ENCODE data around the gene KCNJ14. TPM values are rescaled to one million over a fixed set of nuclear protein-coding genes. Genes with fewer than 3 reads are reported as not detected.

The KCNJ14 gene
- total RNA-seq, 4 donors from 2014 or later, result 0.57 to 1.3 (median 0.92) TPM

GRCh38 chr19:48444936-48445200, 10.5 kb upstream of the KCNJ14 start:
- Histone ChIP-seq H3K9me3 (no peaks in the 10 kb centered on the region), H3K36me3 (peaks cover 0 to 29% (median 2%) of the 10 kb centered on the region in 3 donors), H3K27ac (peak overlapping the region; percentile 84 to 90 (median 88)), H3K4me1 (peaks cover 20 to 43% (median 22%) of the 10 kb centered on the region in 3 donors), H3K27me3 (peaks cover 0 to 48% (median 2%) of the 10 kb centered on the region in 4 donors), H3K4me3 (peak overlapping the region; percentile 78 to 93 (median 84))
- intact Hi-C loops (cut with DNase I), result no loop called here
- no peak for DNase-seq
- 22 to 25% methylated on average over 3 of the region's 3 CpGs for WGBS, 2 donors
- TF ChIP-seq, protein P1, sequence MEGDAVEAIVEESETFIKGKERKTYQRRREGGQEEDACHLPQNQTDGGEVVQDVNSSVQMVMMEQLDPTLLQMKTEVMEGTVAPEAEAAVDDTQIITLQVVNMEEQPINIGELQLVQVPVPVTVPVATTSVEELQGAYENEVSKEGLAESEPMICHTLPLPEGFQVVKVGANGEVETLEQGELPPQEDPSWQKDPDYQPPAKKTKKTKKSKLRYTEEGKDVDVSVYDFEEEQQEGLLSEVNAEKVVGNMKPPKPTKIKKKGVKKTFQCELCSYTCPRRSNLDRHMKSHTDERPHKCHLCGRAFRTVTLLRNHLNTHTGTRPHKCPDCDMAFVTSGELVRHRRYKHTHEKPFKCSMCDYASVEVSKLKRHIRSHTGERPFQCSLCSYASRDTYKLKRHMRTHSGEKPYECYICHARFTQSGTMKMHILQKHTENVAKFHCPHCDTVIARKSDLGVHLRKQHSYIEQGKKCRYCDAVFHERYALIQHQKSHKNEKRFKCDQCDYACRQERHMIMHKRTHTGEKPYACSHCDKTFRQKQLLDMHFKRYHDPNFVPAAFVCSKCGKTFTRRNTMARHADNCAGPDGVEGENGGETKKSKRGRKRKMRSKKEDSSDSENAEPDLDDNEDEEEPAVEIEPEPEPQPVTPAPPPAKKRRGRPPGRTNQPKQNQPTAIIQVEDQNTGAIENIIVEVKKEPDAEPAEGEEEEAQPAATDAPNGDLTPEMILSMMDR (IDR thresholded peaks at IDR 0.05), result no peak
- no peak for TF ChIP-seq POLR2A (IDR thresholded peaks at IDR 0.05)

- intact Hi-C loops (cut with DNase I), result no loop called here
- H3K27ac ChIP-seq, result peak overlapping the region; percentile 84 to 90 (median 88)
- TF ChIP-seq, protein P1 (IDR thresholded peaks at IDR 0.05), result peak in 5 of 6 experiments; percentile 24 to 62 (median 48)
- TF ChIP-seq POLR2A (IDR thresholded peaks at IDR 0.05), result no peak
- peaks cover 20 to 43% (median 22%) of the 10 kb centered on the region in 3 donors for H3K4me1 ChIP-seq
- no peaks in the 10 kb centered on the region for H3K9me3 ChIP-seq
- H3K36me3 ChIP-seq, result peaks cover 0 to 33% (median 6%) of the 10 kb centered on the region in 3 donors
- no peak for DNase-seq
- peak overlapping the region; percentile 78 to 93 (median 84) for H3K4me3 ChIP-seq
- H3K27me3 ChIP-seq, result peaks cover 0 to 45% (median 2%) of the 10 kb centered on the region in 4 donors
- 1% methylated on average over 6 of the region's 6 CpGs for WGBS, 2 donors
Observed at GRCh38 chr19:48445256-48445605, 10.1 kb upstream of the KCNJ14 start.

DNA sequence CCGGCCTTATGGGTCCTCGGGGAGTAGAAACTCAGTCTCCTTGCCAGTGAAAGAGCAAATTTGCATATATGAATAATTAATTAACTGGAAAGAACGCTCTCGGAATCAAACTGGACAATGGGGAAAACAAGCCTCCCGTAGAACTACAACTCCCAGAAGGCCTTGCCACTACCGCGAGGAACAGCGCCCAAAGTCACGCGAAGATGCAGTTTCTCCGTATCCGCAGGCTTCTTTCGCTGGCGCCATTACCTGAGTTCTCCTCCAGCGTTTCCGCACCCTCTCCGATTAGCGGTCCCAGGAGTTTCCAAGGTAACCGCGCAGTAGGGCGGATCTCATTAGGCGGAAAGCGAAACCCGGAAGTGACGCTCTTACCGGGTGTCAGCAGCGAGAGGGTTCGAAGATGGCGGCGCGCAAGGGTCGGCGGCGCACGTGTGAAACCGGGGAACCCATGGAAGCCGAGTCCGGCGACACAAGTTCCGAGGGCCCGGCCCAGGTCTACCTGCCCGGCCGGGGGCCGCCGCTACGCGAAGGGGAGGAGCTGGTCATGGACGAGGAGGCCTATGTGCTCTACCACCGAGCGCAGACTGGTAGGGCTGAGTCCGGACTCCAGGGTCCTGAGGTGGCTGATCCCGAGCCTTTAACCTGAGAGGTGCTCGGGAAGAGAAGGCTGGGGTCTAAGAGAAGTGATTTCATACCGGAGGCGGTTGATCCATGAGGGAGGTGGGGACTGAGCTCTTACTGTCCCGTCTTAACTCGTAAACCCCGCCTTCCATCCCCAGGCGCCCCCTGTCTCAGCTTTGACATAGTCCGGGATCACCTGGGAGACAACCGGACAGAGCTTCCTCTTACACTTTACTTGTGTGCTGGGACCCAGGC, 9.5 kb upstream of the KCNJ14 start, which contains the start of gene GRWD1:
Gene GRWD1, plus strand, starts transcription at position 378 of the 876 bp plus-strand sequence. Its CDS starts 23 bp downstream, at position 401.
- H3K4me1 ChIP-seq, result peaks cover 20 to 43% (median 22%) of the 10 kb centered on the region in 3 donors
- H3K9me3 ChIP-seq, result no peaks in the 10 kb centered on the region
- intact Hi-C loops (cut with DNase I), result no loop called here
- H3K27ac ChIP-seq, result peak within 1 kb of the TSS; percentile 84 to 90 (median 88)
- 0% methylated on average over 20 to 21 of the region's 61 CpGs for whole genome bisulfite sequencing, 2 donors
- peaks cover 0 to 39% (median 12%) of the 10 kb centered on the region in 3 donors for H3K36me3 ChIP-seq
- peaks cover 0 to 39% (median 2%) of the 10 kb centered on the region in 4 donors for H3K27me3 ChIP-seq
- peak within 1 kb of the TSS; percentile 78 to 93 (median 84) for H3K4me3 ChIP-seq
- peak; percentile 83 for DNase-seq
- TF ChIP-seq POLR2A (IDR thresholded peaks at IDR 0.05), result peak in 3 of 4 donors; percentile 10 to 52 (median 44)
- TF ChIP-seq, protein P1 (IDR thresholded peaks at IDR 0.05), result peak in 1 of 6 experiments; percentile 1

GRCh38 chr19:48446579-48446978, 8.8 kb upstream of the KCNJ14 start:
- TF ChIP-seq POLR2A (IDR thresholded peaks at IDR 0.05), result no peak
- TF ChIP-seq, protein P1 (IDR thresholded peaks at IDR 0.05), result no peak
- DNase-seq, result no peak
- Histone ChIP-seq H3K27ac (peak overlapping the region in 3 of 4 donors; percentile 84 to 89 (median 88)), H3K4me3 (peak overlapping the region; percentile 78 to 93 (median 84)), H3K36me3 (peaks cover 0 to 46% (median 18%) of the 10 kb centered on the region in 3 donors), H3K9me3 (no peaks in the 10 kb centered on the region), H3K4me1 (peaks cover 20 to 43% (median 22%) of the 10 kb centered on the region in 3 donors), H3K27me3 (peaks cover 0 to 31% (median 2%) of the 10 kb centered on the region in 4 donors)
- WGBS, 2 donors, result 76 to 85% methylated on average over 6 to 7 of the region's 7 CpGs
- intact Hi-C loops (cut with DNase I), result no loop called here

DNA sequence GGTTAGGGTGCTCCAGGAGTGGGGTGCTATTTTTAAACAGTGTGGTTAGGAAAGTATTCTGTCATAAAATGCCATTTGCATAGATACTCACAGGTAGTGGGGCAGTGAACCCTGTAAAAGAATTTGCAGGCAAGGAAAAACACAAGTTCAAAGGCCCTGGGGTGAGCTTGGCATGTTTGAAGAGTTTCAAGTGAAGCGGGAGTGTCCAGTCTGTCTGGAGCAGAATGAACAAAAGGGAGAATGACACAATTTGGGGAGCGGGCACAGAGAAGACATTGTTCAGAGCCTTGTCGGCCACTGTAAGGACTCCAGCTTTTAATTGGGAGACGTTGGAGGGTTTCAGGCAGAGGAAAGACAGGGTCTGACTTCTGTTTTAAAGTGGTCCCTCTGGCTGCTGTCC, 6.8 kb upstream of the KCNJ14 start:
- H3K4me1 ChIP-seq, result peaks cover 16 to 52% (median 22%) of the 10 kb centered on the region in 3 donors
- TF ChIP-seq, protein P1 (IDR thresholded peaks at IDR 0.05), result no peak
- TF ChIP-seq POLR2A (IDR thresholded peaks at IDR 0.05), result no peak
- peaks cover 9 to 66% (median 32%) of the 10 kb centered on the region in 3 donors for H3K36me3 ChIP-seq
- DNase-seq, result no peak
- WGBS, 2 donors, result 83 to 93% methylated on average over 4 of the region's 4 CpGs
- no peak overlapping the region for H3K4me3 ChIP-seq
- H3K27ac ChIP-seq, result no peak overlapping the region
- H3K9me3 ChIP-seq, result no peaks in the 10 kb centered on the region
- intact Hi-C loops (cut with DNase I), result no loop called here
- peaks cover 0 to 11% (median 2%) of the 10 kb centered on the region in 4 donors for H3K27me3 ChIP-seq

Data from esophagus squamous epithelium (tissue), 5 donors.